LNCaP clone FGC (cell line): ENCODE data around the gene CEBPZ.
"Not testable (repeated sequence)": the region's sequence is repeated elsewhere in the genome, so short reads cannot be mapped to it uniquely, and the experiment has no call there.

ENCODE experiments used
- DNase-seq: peaks from one replicate; pipeline ENCODE4 v3.0.0-alpha.2; 2011; ENCODE audit warnings: low read depth
- H3K4me3 ChIP-seq: 2 replicates; pipeline ENCODE4 v1.5.1; 2011; ENCODE audit warnings: mild to moderate bottlenecking, low read depth, low read length, control low read depth
- TF ChIP-seq, protein P1 (sequence below): IDR thresholded peaks from 2 replicates; pipeline ENCODE4 v1.5.1; 2012; ENCODE audit warnings: mild to moderate bottlenecking; ENCODE audit not compliant: control insufficient read depth, insufficient read depth; ENCODE audit errors: extremely low read depth

The CEBPZ gene

DNA sequence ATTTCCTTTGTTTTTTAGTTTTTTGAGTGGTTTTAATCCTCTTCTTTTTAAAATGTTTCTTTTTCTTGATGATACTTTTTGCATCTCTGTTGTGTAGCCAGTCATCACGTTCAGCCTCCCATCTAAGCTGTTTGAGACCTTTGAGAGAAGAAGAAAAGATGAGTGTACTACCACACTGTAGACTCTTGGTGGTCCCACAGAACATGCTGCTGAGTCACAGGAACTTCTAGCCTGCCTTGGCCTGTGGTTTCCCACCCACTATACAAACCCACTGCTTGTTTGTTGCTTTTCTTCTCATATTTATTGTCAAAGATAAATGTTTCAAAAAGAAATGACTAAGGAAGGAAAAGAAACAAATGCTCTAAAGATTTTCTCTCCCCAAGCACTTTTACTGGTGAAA is 29.6 kb downstream of the CEBPZ start:
- DNase-seq, result no peak
- no peak overlapping the region for H3K4me3 ChIP-seq
- TF ChIP-seq, protein P1, sequence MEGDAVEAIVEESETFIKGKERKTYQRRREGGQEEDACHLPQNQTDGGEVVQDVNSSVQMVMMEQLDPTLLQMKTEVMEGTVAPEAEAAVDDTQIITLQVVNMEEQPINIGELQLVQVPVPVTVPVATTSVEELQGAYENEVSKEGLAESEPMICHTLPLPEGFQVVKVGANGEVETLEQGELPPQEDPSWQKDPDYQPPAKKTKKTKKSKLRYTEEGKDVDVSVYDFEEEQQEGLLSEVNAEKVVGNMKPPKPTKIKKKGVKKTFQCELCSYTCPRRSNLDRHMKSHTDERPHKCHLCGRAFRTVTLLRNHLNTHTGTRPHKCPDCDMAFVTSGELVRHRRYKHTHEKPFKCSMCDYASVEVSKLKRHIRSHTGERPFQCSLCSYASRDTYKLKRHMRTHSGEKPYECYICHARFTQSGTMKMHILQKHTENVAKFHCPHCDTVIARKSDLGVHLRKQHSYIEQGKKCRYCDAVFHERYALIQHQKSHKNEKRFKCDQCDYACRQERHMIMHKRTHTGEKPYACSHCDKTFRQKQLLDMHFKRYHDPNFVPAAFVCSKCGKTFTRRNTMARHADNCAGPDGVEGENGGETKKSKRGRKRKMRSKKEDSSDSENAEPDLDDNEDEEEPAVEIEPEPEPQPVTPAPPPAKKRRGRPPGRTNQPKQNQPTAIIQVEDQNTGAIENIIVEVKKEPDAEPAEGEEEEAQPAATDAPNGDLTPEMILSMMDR, result no peak

DNA sequence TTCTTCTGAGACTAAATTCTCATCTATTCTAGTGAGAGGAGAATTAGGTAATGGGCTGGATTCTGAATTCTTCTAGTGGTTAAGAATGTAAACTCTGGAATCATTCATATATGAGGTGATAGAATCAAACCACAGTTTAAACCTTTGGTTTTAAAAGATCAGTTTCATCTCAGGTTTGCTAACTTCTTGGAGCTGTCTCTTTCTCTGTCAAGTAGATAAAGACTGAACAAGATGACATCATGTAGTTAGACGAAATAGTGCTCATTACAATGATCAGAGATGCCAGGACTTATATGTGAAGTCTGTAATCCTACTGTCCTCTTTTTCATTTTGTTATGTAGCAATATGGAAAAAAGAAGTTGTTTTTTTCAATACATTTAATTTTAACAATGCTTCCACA is 30.2 kb downstream of the CEBPZ start:
- TF ChIP-seq, protein P1, result no peak
- H3K4me3 ChIP-seq, result no peak overlapping the region
- no peak for DNase-seq

DNA sequence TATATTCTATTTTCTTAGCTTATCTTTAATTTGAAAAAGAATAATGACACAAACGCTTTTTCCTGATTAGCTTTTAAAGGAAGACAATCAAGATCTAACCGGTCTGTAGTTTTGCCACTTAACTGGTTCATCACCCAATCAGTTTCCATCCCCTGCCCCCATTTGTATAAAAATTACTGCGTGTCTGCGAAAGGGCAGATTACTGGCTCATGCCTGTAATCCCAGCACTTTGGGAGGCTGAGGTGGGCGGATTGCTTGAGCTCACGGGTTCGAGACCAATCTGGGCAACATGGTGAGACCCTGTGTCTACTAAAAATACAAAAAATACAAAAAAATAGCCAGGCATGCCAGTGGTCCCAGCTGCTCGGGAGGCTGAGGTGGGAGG is 32.7 kb downstream of the CEBPZ start:
- DNase-seq, result no peak
- TF ChIP-seq, protein P1, result no peak
- H3K4me3 ChIP-seq, result no peak overlapping the region

DNA sequence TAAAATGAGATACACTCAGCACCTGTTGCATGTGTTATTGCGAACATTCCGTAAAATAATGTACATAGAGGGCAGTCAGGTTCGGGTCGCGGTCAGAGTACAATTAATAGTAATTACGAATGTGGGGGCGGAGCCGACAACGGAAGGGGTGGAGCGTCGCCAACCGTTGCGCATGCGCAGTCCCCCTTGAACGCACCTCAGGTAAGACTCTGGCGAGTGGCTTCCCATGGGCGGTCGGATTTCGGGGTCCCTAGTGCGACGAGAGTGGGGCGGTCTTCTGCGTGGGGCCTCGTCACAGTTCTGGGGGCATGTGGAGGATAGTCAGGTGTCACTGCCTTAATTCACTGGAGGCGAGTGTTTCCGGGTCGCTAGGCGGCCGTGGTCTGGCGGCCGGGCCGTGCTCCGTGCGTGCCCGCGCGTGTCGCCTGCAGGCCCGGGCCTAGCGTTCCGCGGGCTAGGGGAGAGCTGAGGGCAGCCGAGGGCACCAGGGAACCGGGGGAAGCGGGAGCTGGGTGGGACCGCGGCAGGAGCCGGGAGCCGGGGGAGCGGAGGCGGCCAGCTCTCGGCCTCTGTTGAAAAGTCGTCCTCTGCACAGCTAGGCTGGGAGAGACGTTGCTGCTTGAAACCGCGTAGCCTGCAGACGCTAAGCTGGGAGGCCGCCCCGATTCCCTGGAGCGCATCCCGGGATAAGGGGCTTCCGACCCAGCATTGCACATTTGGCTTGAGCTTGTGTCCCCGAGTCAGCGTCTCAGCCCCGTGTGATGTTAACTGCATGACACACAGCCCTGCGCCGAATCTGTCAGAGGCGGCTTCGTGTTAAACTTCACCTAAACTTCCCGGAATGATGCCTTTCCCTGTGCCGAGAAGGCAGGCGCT is 34.8 kb downstream of the CEBPZ start, which contains the start of gene CEBPZOS:
TSS of gene CEBPZOS (plus strand) at position 177 of the 876 bp plus-strand sequence. CDS start 3,209 bp downstream, outside the sequence.
- TF ChIP-seq, protein P1, result no peak
- peak; percentile 47 for DNase-seq
- H3K4me3 ChIP-seq, result peak within 1 kb of the TSS; percentile 79

DNA sequence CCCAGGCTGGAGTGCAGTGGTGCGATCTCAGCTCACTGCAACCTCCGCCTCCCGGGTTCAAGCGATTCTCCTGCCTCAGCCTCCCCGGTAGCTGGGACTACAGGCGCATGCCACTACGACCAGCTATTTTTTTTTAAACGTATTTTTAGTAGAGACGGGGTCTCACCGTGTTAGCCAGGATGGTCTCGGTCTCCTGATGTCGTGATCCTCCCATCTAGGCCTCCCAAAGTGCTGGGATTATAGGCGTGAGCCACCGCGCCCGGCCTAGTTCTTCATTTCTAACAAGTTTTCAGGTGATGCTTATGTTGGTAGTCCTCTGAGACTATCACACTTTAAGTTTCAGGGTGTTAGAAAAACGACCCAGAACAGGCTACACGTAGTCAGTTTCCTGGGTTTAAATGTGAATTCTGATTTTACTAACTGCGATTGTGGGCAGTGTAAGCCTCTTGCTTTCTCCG is 35.5 kb downstream of the CEBPZ start:
- H3K4me3 ChIP-seq, result peak overlapping the region; percentile 79
- not testable (repeated sequence) for DNase-seq

DNA sequence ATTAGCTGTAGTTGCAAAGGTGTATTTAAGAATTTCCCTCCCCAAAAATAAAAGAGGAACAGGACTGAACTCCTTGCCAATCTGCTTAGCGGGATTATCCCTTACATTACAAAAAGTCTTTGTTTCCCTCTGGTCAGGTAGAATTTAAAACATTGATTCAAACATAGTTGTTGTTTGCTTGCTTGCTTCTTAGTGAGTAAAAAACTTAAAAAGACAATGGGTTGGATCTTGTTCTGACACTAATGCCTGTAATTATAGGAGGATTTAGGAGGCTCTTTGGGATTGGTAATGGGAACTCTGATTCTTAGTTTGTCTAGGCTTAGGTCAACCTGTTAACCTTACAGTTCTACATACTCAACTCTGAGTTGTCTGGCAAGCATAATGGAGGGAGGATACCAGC is 38.8 kb downstream of the CEBPZ start:
- no peak for DNase-seq
- TF ChIP-seq, protein P1, result no peak
- no peak overlapping the region for H3K4me3 ChIP-seq

DNA sequence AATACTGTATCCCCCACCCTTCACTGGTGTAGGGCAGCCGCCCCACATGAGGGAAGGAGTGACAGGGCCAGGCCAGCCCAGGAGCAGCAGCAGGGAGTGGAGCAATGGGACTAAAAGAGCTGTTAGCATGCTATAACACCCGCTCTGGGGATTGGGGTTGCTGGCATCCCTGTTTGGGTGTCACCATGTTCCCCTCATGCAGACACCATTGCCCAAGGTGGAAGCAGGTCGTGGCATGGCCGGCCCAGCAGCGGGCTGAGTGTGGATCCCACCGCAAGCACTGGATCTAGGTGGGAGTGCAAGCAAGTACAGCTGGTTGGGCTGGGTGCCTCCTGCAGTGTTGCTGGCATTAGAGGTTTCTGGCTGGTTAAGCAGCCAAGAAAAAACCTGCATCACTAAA is 39.6 kb downstream of the CEBPZ start:
- TF ChIP-seq, protein P1, result no peak
- no peak for DNase-seq
- no peak overlapping the region for H3K4me3 ChIP-seq
